IMR-90 (cell line): Measurements from ENCODE around the gene KLHL33. TPM values are rescaled to one million over a fixed set of nuclear protein-coding genes. Genes with fewer than 3 reads are reported as not detected.

Experiments used
- ATAC-seq: fragments of 200-7000 bp; cut with Tn5 transposase; 2 replicates; pipeline ENCODE4 v1.9.1; 2020; ENCODE audit warnings: low read depth, mild to moderate bottlenecking, moderate library complexity
- BruUV-seq: library from RNA; stranded (reverse); fragments of 400-500 nt; replicated peaks from 2 replicates; lab custom pipeline; 2021; lab: Mats Ljungman, UMichigan
- CTCF ChIA-PET: fragments of 300-600 bp; formaldehyde crosslinking; extraction: SDS; loops from one replicate; lab custom pipeline; 2021; ENCODE audit warnings: antibody characterized with exemption; lab: Yijun Ruan, JAX
- POLR2A ChIA-PET: fragments of 300-600 bp; sonication (Branson Sonifier 250); formaldehyde crosslinking; loops from one replicate; lab custom pipeline; 2022; ENCODE audit warnings: antibody characterized with exemption; ENCODE audit not compliant: unreplicated experiment; lab: Charles Lee
- DNase-seq: peaks from one replicate; pipeline ENCODE4 v3.0.0; 2013
- H2AFZ ChIP-seq: replicated peaks from 2 replicates; pipeline ENCODE3; 2013; ENCODE audit warnings: low read length, mild to moderate bottlenecking; ENCODE audit not compliant: poor library complexity
- H2AK5ac ChIP-seq: 2 replicates; pipeline ENCODE4 v1.6.1; 2013; ENCODE audit warnings: low read depth, low read length, inconsistent platforms
- H2AK9ac ChIP-seq: replicated peaks from 2 replicates; pipeline ENCODE3; 2013; ENCODE audit warnings: mild to moderate bottlenecking, low read depth, low read length, moderate library complexity; ENCODE audit not compliant: poor library complexity
- H2BK120ac ChIP-seq: 2 replicates; pipeline ENCODE4 v1.6.1; 2013; ENCODE audit warnings: low read depth, low read length, inconsistent platforms
- H2BK15ac ChIP-seq: 3 replicates; pipeline ENCODE4 v1.6.1; 2013; ENCODE audit warnings: low read depth, low read length, inconsistent platforms
- H2BK20ac ChIP-seq: 2 replicates; pipeline ENCODE4 v1.6.1; 2013; ENCODE audit warnings: low read depth, mild to moderate bottlenecking, inconsistent platforms, low read length, moderate library complexity
- H2BK5ac ChIP-seq: 2 replicates; pipeline ENCODE4 v1.6.1; 2013; ENCODE audit warnings: mild to moderate bottlenecking, low read depth, low read length, inconsistent platforms; ENCODE audit not compliant: poor library complexity, severe bottlenecking
- H3K14ac ChIP-seq: replicated peaks from 2 replicates; pipeline ENCODE4 v1.6.1; 2013; ENCODE audit warnings: low read depth, low read length, inconsistent platforms
- H3K18ac ChIP-seq: 2 replicates; pipeline ENCODE4 v1.6.1; 2013; ENCODE audit warnings: low read depth, low read length, control low read depth
- H3K23ac ChIP-seq: 2 replicates; pipeline ENCODE4 v1.6.1; 2013; ENCODE audit warnings: low read depth, low read length, inconsistent platforms
- H3K27ac ChIP-seq: 2 replicates; pipeline ENCODE4 v1.5.1; 2013; ENCODE audit warnings: mild to moderate bottlenecking, control low read depth, low read length; ENCODE audit not compliant: insufficient read depth
- H3K27me3 ChIP-seq: 2 replicates; pipeline ENCODE4 v1.6.1; 2013; ENCODE audit warnings: low read length; ENCODE audit not compliant: control insufficient read depth, insufficient read depth
- H3K36me3 ChIP-seq: 2 replicates; pipeline ENCODE4 v1.6.1; 2013; ENCODE audit warnings: low read length, mixed read lengths; ENCODE audit not compliant: control insufficient read depth, insufficient read depth
- H3K4ac ChIP-seq: 2 replicates; pipeline ENCODE4 v1.6.1; 2013; ENCODE audit warnings: low read depth, low read length, inconsistent platforms
- H3K4me1 ChIP-seq: 2 replicates; pipeline ENCODE4 v1.6.1; 2013; ENCODE audit warnings: low read length, mixed read lengths; ENCODE audit not compliant: control insufficient read depth, insufficient read depth
- H3K4me2 ChIP-seq: 2 replicates; pipeline ENCODE4 v1.6.1; 2013; ENCODE audit warnings: low read depth, mild to moderate bottlenecking, control low read depth, low read length, moderate library complexity
- H3K4me3 ChIP-seq: 2 replicates; pipeline ENCODE4 v1.5.1; 2013; ENCODE audit warnings: low read depth, mild to moderate bottlenecking, control low read depth, low read length, moderate library complexity; ENCODE audit not compliant: insufficient read depth
- H3K56ac ChIP-seq: 2 replicates; pipeline ENCODE4 v1.6.1; 2013; ENCODE audit warnings: low read length, inconsistent platforms; ENCODE audit not compliant: insufficient read depth; ENCODE audit errors: extremely low read depth
- H3K79me1 ChIP-seq, 2 experiments: 2 replicates each; pipeline ENCODE4 v1.6.1; 2013; ENCODE audit warnings: low read length in 2 of 2, inconsistent platforms in 1 of 2, low read depth in 1 of 2
- H3K9ac ChIP-seq: 2 replicates; pipeline ENCODE4 v1.6.1; 2013; ENCODE audit warnings: low read depth, low read length, control low read depth
- H3K9me1 ChIP-seq: 2 replicates; pipeline ENCODE4 v1.6.1; 2013; ENCODE audit warnings: low read length, inconsistent platforms; ENCODE audit not compliant: insufficient read depth
- H3K9me3 ChIP-seq: 2 replicates; pipeline ENCODE4 v1.6.1; 2013; ENCODE audit warnings: low read length; ENCODE audit not compliant: control insufficient read depth, insufficient read depth
- H4K20me1 ChIP-seq: 2 replicates; pipeline ENCODE4 v1.6.1; 2013; ENCODE audit warnings: low read length, inconsistent platforms; ENCODE audit not compliant: insufficient read depth
- H4K5ac ChIP-seq: 2 replicates; pipeline ENCODE4 v1.6.1; 2013; ENCODE audit warnings: mild to moderate bottlenecking, low read depth, low read length, control low read depth
- H4K8ac ChIP-seq, 2 experiments: 2 replicates each; pipeline ENCODE4 v1.6.1; 2013; ENCODE audit warnings: low read depth in 2 of 2, low read length in 2 of 2, control low read depth in 1 of 2, inconsistent platforms in 1 of 2
- H4K91ac ChIP-seq: 2 replicates; pipeline ENCODE4 v1.6.1; 2013; ENCODE audit warnings: low read depth, low read length, inconsistent platforms; ENCODE audit not compliant: insufficient read depth
- CTCF ChIP-seq: conservative IDR thresholded peaks from 2 replicates; pipeline ENCODE4 v1.5.1; 2012; ENCODE audit warnings: mild to moderate bottlenecking, low read depth, low read length, improper control_type of control experiment
- MAFK ChIP-seq: IDR thresholded peaks from 2 replicates; pipeline ENCODE4 v1.6.1; 2012; ENCODE audit warnings: low read depth, low read length, improper control_type of control experiment
- RCOR1 ChIP-seq: IDR thresholded peaks from 2 replicates; pipeline ENCODE4 v1.6.1; 2012; ENCODE audit warnings: mild to moderate bottlenecking, low read length, improper control_type of control experiment; ENCODE audit not compliant: insufficient replicate concordance
- WGBS, 2 experiments: methylation state at CpG; one replicate each; pipeline versions ENCODE4 v1.1.5 to v1.1.7; 2013; ENCODE audit warnings: missing lambda C conversion rate in 2 of 2; ENCODE audit not compliant: insufficient read length in 1 of 2; ENCODE audit errors: extremely low coverage in 2 of 2; 5-methylcytosine and 5-hydroxymethylcytosine counted together
- dilution Hi-C: fragments of 300-500 bp; cut with HindIII; formaldehyde crosslinking; loops from one replicate; pipeline ENCODE4 v1.14.3; 2018; ENCODE audit warnings: low sequenced_read_pairs; ENCODE audit not compliant: unreplicated experiment
- in situ Hi-C: fragments of 300-500 bp; cut with MboI; formaldehyde crosslinking; loops from 3 replicates; pipeline ENCODE4 v1.14.3; 2019; ENCODE audit warnings: low sequenced_read_pairs, inconsistent platforms, mixed read lengths
- intact Hi-C: fragments of 100-400 bp; cut with micrococcal nuclease; formaldehyde crosslinking; loops from 2 replicates; pipeline ENCODE4 v1.10.0; 2022
- polyA plus RNA-seq, 3 experiments: library from polyadenylated mRNA; depleted of rRNA; stranded (reverse); fragments of >200 nt; gene quantifications; 2 replicates each; pipeline ENCODE4 v1.2.3, GENCODE V29; 2012; ENCODE audit warnings: low replicate concordance in 1 of 3
- total RNA-seq: library from RNA; depleted of rRNA; stranded (reverse); fragments of >200 nt; gene quantifications from 2 replicates; pipeline ENCODE4 v1.2.3, GENCODE V29; 2012
- TF ChIP-seq, protein P1 (sequence below): fragments of 150-350 bp; IDR thresholded peaks from 2 replicates; pipeline ENCODE4 v1.6.1; 2017; ENCODE audit warnings: mild to moderate bottlenecking, antibody characterized with exemption, low read length, low read depth

The KLHL33 gene
- total and polyA plus RNA-seq, 2 of the 4 experiments (the other 2 are of a cell fraction) = under 0.01 to 0.03 TPM

DNA sequence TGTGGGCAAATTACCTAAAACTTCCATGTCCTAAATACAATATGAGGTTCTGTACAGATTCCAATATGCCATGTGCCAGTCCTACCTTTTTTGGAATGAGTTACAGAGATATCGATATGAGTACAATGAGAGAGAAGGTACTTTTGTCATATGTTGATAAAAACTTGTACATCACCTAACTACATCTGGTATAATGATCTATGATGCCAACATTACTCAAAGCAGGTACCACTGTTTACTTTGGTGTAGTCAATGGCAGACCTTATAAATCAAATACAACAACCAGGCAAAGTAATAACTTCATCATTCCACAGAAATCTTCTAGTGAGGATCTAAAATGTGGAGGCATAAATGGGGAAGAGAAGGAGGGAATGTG, 35.4 kb downstream of the KLHL33 start:
- Histone ChIP-seq H2AK9ac (no peak overlapping the region), H3K9ac (no peak overlapping the region), H4K5ac (no peak overlapping the region), H2BK15ac (no peak overlapping the region), H3K4ac (no peak overlapping the region), H2AFZ (no peak overlapping the region), H3K9me1 (0 out of 2 replicates have a peak, but pooled peaks cover 8% of the 10 kb centered on the region), H3K18ac (no peak overlapping the region), H3K4me2 (no peak overlapping the region), H3K56ac (no peak overlapping the region), H4K20me1 (no peaks in the 10 kb centered on the region), H2BK20ac (no peak overlapping the region), H3K23ac (no peak overlapping the region), H3K79me1 (peaks cover 0 to 8% of the 10 kb centered on the region in 2 experiments; a peak in 2 of 4 replicates), H2BK120ac (no peak overlapping the region), H3K27me3 (no peaks in the 10 kb centered on the region), H2AK5ac (no peak overlapping the region), H3K14ac (no peak overlapping the region), H2BK5ac (no peak overlapping the region), H3K4me3 (no peak overlapping the region), H3K36me3 (peaks cover 47% of the 10 kb centered on the region), H3K9me3 (no peaks in the 10 kb centered on the region), H4K8ac (no peak overlapping the region), H3K27ac (no peak overlapping the region), H3K4me1 (no peaks in the 10 kb centered on the region), H4K91ac (no peak overlapping the region)
- TF ChIP-seq CTCF (no peak), RCOR1 (no peak), MAFK (no peak)
- TF ChIP-seq, protein P1, sequence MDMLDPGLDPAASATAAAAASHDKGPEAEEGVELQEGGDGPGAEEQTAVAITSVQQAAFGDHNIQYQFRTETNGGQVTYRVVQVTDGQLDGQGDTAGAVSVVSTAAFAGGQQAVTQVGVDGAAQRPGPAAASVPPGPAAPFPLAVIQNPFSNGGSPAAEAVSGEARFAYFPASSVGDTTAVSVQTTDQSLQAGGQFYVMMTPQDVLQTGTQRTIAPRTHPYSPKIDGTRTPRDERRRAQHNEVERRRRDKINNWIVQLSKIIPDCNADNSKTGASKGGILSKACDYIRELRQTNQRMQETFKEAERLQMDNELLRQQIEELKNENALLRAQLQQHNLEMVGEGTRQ = no peak
- in situ Hi-C loops (no loop called here), dilution Hi-C loops (no loop called here), intact Hi-C loops (no loop called here)
- DNase-seq (no peak), ATAC-seq (no peak)
- WGBS, 2 experiments = no CpG with 5 or more reads among the region's 1 CpG
- POLR2A ChIA-PET = no interaction called here
- CTCF ChIA-PET = no interaction called here
- no TSS peak for BruUV-seq
